Parathyroid adenoma (tissue), 2 donors: Measurements from ENCODE around the gene MECP2.

Source experiments
- H2AFZ ChIP-seq: fragments of 300-600 bp; sonication (generic); one replicate; pipeline ENCODE4 v1.7.0; 2017; ENCODE audit warnings: antibody characterized with exemption, mild to moderate bottlenecking
- H3K27ac ChIP-seq: fragments of 300-600 bp; sonication (generic); one replicate; pipeline ENCODE4 v1.7.0; 2017
- H3K27me3 ChIP-seq: fragments of 300-600 bp; sonication (generic); one replicate; pipeline ENCODE4 v1.7.0; 2017; ENCODE audit warnings: low read length; ENCODE audit not compliant: control insufficient read depth, insufficient read depth
- H3K36me3 ChIP-seq: fragments of 300-600 bp; sonication (generic); one replicate; pipeline ENCODE4 v1.7.0; 2017; ENCODE audit warnings: low read length; ENCODE audit not compliant: control insufficient read depth, insufficient read depth
- H3K4me1 ChIP-seq: fragments of 300-600 bp; sonication (generic); one replicate; pipeline ENCODE4 v1.7.0; 2017; ENCODE audit warnings: control low read depth
- H3K4me2 ChIP-seq: fragments of 300-600 bp; sonication (generic); one replicate; pipeline ENCODE4 v1.7.0; 2017; ENCODE audit warnings: low read length
- H3K4me3 ChIP-seq: fragments of 300-600 bp; sonication (generic); one replicate; pipeline ENCODE4 v1.7.0; 2017; ENCODE audit warnings: low read depth, low read length
- H3K79me2 ChIP-seq: fragments of 300-600 bp; sonication (generic); one replicate; pipeline ENCODE4 v1.7.0; 2017; ENCODE audit warnings: control low read depth
- H3K9ac ChIP-seq: fragments of 300-600 bp; sonication (generic); one replicate; pipeline ENCODE4 v1.7.0; 2017; ENCODE audit warnings: mild to moderate bottlenecking
- H3K9me3 ChIP-seq: fragments of 300-600 bp; sonication (generic); one replicate; pipeline ENCODE4 v1.7.0; 2017; ENCODE audit warnings: low read length; ENCODE audit not compliant: control insufficient read depth
- TF ChIP-seq, protein P1 (sequence below): fragments of 300-600 bp; sonication (generic); IDR thresholded peaks from one replicate; pipeline ENCODE4 v1.7.0; 2017; ENCODE audit warnings: antibody characterized with exemption, mild to moderate bottlenecking
- donor health status: primary hyperparathyroidism.

Gene MECP2

GRCh38 chrX:154036513-154036912 lies 61.0 kb downstream of the MECP2 start:
- Histone ChIP-seq H3K36me3 (no peaks in the 10 kb centered on the region), H3K9ac (no peak overlapping the region), H3K4me1 (no peaks in the 10 kb centered on the region), H3K79me2 (peaks cover 18% of the 10 kb centered on the region), H3K27ac (no peak overlapping the region), H2AFZ (no peak overlapping the region), H3K4me2 (no peak overlapping the region), H3K4me3 (no peak overlapping the region), H3K9me3 (no peaks in the 10 kb centered on the region), H3K27me3 (no peaks in the 10 kb centered on the region)
- TF ChIP-seq, protein P1, sequence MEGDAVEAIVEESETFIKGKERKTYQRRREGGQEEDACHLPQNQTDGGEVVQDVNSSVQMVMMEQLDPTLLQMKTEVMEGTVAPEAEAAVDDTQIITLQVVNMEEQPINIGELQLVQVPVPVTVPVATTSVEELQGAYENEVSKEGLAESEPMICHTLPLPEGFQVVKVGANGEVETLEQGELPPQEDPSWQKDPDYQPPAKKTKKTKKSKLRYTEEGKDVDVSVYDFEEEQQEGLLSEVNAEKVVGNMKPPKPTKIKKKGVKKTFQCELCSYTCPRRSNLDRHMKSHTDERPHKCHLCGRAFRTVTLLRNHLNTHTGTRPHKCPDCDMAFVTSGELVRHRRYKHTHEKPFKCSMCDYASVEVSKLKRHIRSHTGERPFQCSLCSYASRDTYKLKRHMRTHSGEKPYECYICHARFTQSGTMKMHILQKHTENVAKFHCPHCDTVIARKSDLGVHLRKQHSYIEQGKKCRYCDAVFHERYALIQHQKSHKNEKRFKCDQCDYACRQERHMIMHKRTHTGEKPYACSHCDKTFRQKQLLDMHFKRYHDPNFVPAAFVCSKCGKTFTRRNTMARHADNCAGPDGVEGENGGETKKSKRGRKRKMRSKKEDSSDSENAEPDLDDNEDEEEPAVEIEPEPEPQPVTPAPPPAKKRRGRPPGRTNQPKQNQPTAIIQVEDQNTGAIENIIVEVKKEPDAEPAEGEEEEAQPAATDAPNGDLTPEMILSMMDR = no peak

- Histone ChIP-seq H3K4me1 (no peaks in the 10 kb centered on the region), H3K4me2 (no peak overlapping the region), H3K9ac (no peak overlapping the region)
Observed at GRCh38 chrX:154033848-154034247, 63.7 kb downstream of the MECP2 start.

DNA sequence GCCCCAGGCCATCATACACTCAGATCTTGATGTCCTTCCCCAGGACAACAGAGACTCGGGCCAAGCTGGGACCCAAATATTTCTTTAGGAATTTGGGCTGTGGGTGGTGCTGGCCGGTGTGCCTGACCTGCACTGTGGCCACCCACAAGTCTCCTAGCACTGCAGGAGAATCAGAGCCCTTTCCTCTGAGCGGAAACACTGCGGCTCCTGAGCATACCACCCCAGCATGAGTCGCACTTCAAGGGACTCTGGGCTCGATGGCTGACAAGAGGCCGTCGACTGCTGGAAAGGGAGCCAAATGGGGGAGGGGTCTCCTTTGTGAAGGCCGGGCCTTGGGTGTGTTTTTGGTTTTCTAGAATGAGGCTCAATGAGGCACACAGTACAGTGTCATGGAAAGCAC lies 64.9 kb downstream of the MECP2 start:
- no peak overlapping the region for H3K9ac ChIP-seq
- no peaks in the 10 kb centered on the region for H3K4me1 ChIP-seq
- H3K27ac ChIP-seq = no peak overlapping the region
- no peaks in the 10 kb centered on the region for H3K9me3 ChIP-seq
- TF ChIP-seq, protein P1 = no peak
- H3K4me2 ChIP-seq = no peak overlapping the region
- H3K27me3 ChIP-seq = no peaks in the 10 kb centered on the region
- H3K79me2 ChIP-seq = peaks cover 8% of the 10 kb centered on the region
- no peak overlapping the region for H3K4me3 ChIP-seq
- no peaks in the 10 kb centered on the region for H3K36me3 ChIP-seq
- no peak overlapping the region for H2AFZ ChIP-seq

More at GRCh38 chrX:154033848-154034247, 63.7 kb downstream of the MECP2 start:
- Histone ChIP-seq H3K9me3 (no peaks in the 10 kb centered on the region), H2AFZ (no peak overlapping the region), H3K27ac (no peak overlapping the region), H3K79me2 (peaks cover 8% of the 10 kb centered on the region), H3K4me3 (no peak overlapping the region), H3K27me3 (no peaks in the 10 kb centered on the region), H3K36me3 (no peaks in the 10 kb centered on the region)
- TF ChIP-seq, protein P1 = no peak

- Histone ChIP-seq H3K9ac (no peak overlapping the region), H3K4me3 (no peak overlapping the region), H3K4me1 (no peaks in the 10 kb centered on the region), H2AFZ (no peak overlapping the region), H3K9me3 (no peaks in the 10 kb centered on the region), H3K4me2 (no peak overlapping the region), H3K27ac (no peak overlapping the region), H3K27me3 (no peaks in the 10 kb centered on the region), H3K79me2 (peaks cover 8% of the 10 kb centered on the region), H3K36me3 (no peaks in the 10 kb centered on the region)
- TF ChIP-seq, protein P1 = no peak
Observed at GRCh38 chrX:154032160-154032559, 65.4 kb downstream of the MECP2 start.

GRCh38 chrX:154030715-154031305 lies 66.7 kb downstream of the MECP2 start:
- no peaks in the 10 kb centered on the region for H3K36me3 ChIP-seq
- H3K27ac ChIP-seq = no peak overlapping the region
- no peak overlapping the region for H3K9ac ChIP-seq
- H3K27me3 ChIP-seq = no peaks in the 10 kb centered on the region
- H3K79me2 ChIP-seq = peaks cover 8% of the 10 kb centered on the region
- TF ChIP-seq, protein P1 = no peak
- H3K4me3 ChIP-seq = no peak overlapping the region
- H3K4me1 ChIP-seq = no peaks in the 10 kb centered on the region
- no peak overlapping the region for H2AFZ ChIP-seq
- no peak overlapping the region for H3K4me2 ChIP-seq
- no peaks in the 10 kb centered on the region for H3K9me3 ChIP-seq
